HepG2 (cell line): ENCODE measurements around the gene STEAP2. TPM values are rescaled to one million over a fixed set of nuclear protein-coding genes. Genes with fewer than 3 reads are reported as not detected.

ENCODE experiments used
- polyA plus RNA-seq, 8 experiments: library from polyadenylated mRNA; depleted of rRNA in 3 of 8; stranded (reverse) in 7 of 8; unstranded in 1 of 8; fragments of >200 nt; fragmentation: Illumina TruSeq in 4 of 8; extraction: Trizol in 4 of 8; gene quantifications; 2 replicates each; pipeline versions ENCODE4 v1.2.1 to v1.2.3, GENCODE V29; 2011 to 2016; ENCODE audit warnings: low read depth in 4 of 8, missing spikeins in 1 of 8, mixed read lengths in 1 of 8; ENCODE audit not compliant: insufficient read depth in 1 of 8
- small RNA-seq, 3 experiments: library from RNA; depleted of rRNA; stranded (forward); fragments of <200 nt; gene quantifications; one replicate each; pipeline ENCODE3, GENCODE V24; 2012; ENCODE audit warnings: low read depth in 2 of 3, low replicate concordance in 1 of 3; ENCODE audit not compliant: insufficient read length in 3 of 3, insufficient read depth in 2 of 3
- total RNA-seq, 5 experiments: library from RNA; depleted of rRNA; stranded (reverse); fragments of >200 nt; fragmentation: Illumina TruSeq; extraction: Trizol; gene quantifications; 2 replicates each; pipeline ENCODE4 v1.2.3, GENCODE V29; 2016; ENCODE audit warnings: low read depth in 1 of 5
- TF ChIP-seq, protein P1 (sequence below): sonication (generic); formaldehyde crosslinking; IDR thresholded peaks from 2 replicates; pipeline ENCODE4 v1.5.1; 2020; ENCODE audit warnings: mild to moderate bottlenecking, missing genetic modification reagents, moderate library complexity

STEAP2 gene
- total and polyA plus RNA-seq, 2 of the 13 experiments (the other 11 are each of a cell fraction or from before 2014, with no cell fraction given) = 4.3 to 4.4 TPM

DNA sequence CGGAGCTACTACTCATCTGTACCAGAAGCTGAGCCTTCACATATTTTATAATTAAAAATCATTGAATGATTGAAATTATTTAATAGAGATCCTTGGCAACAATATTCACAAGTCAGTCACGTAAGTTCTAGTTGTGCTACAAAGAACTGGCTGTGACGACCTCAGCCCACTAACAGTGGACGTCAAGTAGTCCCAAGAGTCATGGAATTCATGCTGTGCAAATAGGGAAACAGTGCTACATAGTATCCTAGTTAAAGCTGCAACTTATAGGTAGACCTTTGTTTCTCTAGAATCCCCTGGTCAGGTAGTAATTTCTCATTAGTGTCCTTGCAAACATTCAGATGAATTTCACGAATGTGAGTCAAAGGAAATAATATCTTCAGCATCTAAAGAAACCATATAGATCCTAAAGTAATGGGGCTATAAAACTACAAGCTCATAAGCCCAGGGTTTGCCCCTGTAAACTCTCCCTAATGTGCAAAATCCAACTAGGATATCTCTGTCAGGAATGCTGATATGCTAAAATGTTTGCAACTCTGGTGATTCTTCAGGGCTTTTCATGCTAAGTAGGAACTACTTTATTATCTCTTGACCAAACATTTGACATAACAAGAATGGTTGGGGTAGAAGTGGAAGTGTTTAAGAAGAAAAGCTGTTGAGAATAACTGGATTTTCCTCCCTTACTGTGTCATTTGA, 64.6 kb downstream of the STEAP2 start (continued):
- TF ChIP-seq, protein P1, sequence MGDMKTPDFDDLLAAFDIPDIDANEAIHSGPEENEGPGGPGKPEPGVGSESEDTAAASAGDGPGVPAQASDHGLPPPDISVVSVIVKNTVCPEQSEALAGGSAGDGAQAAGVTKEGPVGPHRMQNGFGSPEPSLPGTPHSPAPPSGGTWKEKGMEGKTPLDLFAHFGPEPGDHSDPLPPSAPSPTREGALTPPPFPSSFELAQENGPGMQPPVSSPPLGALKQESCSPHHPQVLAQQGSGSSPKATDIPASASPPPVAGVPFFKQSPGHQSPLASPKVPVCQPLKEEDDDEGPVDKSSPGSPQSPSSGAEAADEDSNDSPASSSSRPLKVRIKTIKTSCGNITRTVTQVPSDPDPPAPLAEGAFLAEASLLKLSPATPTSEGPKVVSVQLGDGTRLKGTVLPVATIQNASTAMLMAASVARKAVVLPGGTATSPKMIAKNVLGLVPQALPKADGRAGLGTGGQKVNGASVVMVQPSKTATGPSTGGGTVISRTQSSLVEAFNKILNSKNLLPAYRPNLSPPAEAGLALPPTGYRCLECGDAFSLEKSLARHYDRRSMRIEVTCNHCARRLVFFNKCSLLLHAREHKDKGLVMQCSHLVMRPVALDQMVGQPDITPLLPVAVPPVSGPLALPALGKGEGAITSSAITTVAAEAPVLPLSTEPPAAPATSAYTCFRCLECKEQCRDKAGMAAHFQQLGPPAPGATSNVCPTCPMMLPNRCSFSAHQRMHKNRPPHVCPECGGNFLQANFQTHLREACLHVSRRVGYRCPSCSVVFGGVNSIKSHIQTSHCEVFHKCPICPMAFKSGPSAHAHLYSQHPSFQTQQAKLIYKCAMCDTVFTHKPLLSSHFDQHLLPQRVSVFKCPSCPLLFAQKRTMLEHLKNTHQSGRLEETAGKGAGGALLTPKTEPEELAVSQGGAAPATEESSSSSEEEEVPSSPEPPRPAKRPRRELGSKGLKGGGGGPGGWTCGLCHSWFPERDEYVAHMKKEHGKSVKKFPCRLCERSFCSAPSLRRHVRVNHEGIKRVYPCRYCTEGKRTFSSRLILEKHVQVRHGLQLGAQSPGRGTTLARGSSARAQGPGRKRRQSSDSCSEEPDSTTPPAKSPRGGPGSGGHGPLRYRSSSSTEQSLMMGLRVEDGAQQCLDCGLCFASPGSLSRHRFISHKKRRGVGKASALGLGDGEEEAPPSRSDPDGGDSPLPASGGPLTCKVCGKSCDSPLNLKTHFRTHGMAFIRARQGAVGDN (CRISPR knock-in tag) = no peak

Small RNAs within 50 kb of the gene (small RNA-seq; reads per million reads assigned to genes)
- gene RF00019 = 0 reads per million in 3 experiments

Other genes with a start within 250 kb of the STEAP2 start
- 17.3 and 24.2 TPM in 2 replicates for gene STEAP1, start 57.3 kb upstream of the STEAP2 start, total RNA-seq (2016; rRNA removed; fragmentation: Illumina TruSeq; extraction: Trizol)
- gene STEAP1, start 57.3 kb upstream of the STEAP2 start, polyA plus RNA-seq (2011; rRNA removed) = 22.2 and 23.2 TPM in 2 replicates
- 2.7 and 4.0 TPM in 2 replicates for gene CFAP69, start 33.4 kb downstream of the STEAP2 start, total RNA-seq (2016; rRNA removed; fragmentation: Illumina TruSeq; extraction: Trizol)
- gene CFAP69, start 33.4 kb downstream of the STEAP2 start, polyA plus RNA-seq (2011; rRNA removed) = 2.2 and 2.4 TPM in 2 replicates
- gene FAM237B, start 109.6 kb downstream of the STEAP2 start, total RNA-seq (2016; rRNA removed; fragmentation: Illumina TruSeq; extraction: Trizol) = not detected in 2 replicates
- not detected in 2 replicates for gene FAM237B, start 109.6 kb downstream of the STEAP2 start, polyA plus RNA-seq (2011; rRNA removed)
- 38.7 and 54.6 TPM in 2 replicates for gene GTPBP10, start 135.0 kb downstream of the STEAP2 start, total RNA-seq (2016; rRNA removed; fragmentation: Illumina TruSeq; extraction: Trizol)
- 10.6 and 13.3 TPM in 2 replicates for gene GTPBP10, start 135.0 kb downstream of the STEAP2 start, polyA plus RNA-seq (2011; rRNA removed)
- 32.0 and 44.1 TPM in 2 replicates for gene CLDN12, start 191.7 kb downstream of the STEAP2 start, total RNA-seq (2016; rRNA removed; fragmentation: Illumina TruSeq; extraction: Trizol)
- 114 and 124 TPM in 2 replicates for gene CLDN12, start 191.7 kb downstream of the STEAP2 start, polyA plus RNA-seq (2011; rRNA removed)